HG03097 (cell line): ENCODE data around the gene NANS.
"Not testable (repeated sequence)": the region's sequence is repeated elsewhere in the genome, so short reads cannot be mapped to it uniquely, and the experiment has no call there.

Experiments used
- ATAC-seq: cut with Tn5 transposase; IDR thresholded peaks from one replicate; pipeline ENCODE4 v1.9.1; 2021; ENCODE audit not compliant: unreplicated experiment, low FRiP score

NANS gene

GRCh38 chr9:98074115-98074990, 17.8 kb downstream of the NANS start:
- ATAC-seq, result no peak

DNA sequence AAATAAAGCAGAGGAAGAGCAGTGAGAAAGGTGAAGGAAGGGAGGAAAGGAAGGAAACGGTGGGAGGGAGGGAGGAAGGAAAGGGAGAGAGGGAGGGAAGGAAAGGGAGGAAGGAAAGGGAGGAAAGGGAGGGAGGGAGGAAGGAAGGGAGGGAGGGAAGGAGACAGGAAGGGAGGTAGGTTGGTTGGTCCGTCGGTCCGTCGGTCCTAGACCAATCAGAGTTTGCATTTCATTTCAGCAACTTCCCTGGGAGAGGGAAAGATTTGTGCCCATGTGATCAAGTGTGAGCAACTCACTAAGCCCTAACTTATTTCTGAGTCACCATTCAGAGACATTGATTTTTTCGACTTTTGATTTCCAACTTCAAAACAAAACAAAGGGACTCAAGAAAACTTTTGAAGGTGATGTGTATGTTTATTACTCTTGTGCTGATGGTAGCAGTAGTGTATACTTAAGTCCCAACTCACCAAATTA, 18.8 kb downstream of the NANS start:
- ATAC-seq, result no peak

GRCh38 chr9:98076514-98076890, 20.0 kb downstream of the NANS start:
- not testable (repeated sequence) for ATAC-seq

DNA sequence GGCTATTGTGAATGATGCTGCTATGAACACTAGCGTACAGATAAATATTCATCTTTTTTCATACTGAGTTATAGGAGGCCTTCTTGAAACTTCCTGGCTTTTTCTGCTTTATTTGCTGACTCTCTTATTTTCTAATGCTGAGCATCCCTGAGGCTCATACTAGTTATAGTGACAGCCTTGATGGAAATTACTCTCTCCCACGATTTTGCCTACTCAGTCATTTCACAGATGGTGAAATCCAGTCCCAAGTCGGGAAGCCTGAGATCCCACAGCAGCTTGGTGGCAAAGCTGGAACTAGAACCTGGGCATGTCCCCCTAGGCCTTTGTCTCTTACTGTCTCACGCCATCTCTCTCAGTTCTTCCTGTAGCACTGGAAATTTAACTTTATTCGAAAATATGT, 22.4 kb downstream of the NANS start:
- ATAC-seq, result no peak

- no peak for ATAC-seq
Measured at GRCh38 chr9:98080326-98080725, 23.8 kb downstream of the NANS start.

GRCh38 chr9:98080780-98081179, 24.2 kb downstream of the NANS start:
- no peak for ATAC-seq

DNA sequence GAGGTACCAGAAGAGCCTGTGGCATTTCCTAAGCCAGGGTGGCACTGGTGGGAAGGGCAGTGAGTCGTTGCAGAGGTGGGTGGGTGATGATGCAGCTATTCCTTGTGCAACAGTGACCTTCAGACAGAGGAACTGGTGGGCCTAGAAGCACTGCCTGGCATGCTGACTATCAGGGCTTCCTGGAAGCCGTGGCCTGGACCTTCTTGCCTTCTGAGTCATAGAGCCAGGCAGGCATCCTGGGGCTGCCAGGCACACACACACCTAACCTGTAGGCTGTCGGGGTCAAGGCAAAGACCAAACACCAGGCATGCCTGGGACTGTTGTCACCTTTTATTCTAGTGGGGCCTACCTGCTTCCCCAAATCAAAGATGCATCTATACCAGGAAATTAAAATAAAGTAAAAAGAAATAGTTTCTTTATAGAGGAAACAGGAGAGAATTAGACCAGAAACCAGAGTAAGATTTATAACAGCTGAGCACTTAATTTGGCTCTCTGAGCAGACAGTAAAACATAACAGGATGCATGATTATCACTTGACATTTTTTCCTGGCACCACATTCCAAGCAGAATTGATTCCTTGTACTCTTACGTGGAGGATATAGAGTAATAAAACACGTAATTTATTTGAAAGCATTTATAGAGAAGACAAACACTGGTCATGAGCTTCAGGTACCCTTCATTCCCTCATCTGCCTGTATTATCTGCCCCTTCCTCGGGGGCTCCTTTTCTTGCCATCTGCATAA, 25.1 kb downstream of the NANS start:
- ATAC-seq, result no peak

- ATAC-seq, result no peak
Measured at GRCh38 chr9:98083061-98083501, 26.5 kb downstream of the NANS start.

GRCh38 chr9:98083566-98084183, 27.1 kb downstream of the NANS start:
- ATAC-seq, result no peak

- no peak for ATAC-seq
Measured at GRCh38 chr9:98084396-98084795, 27.9 kb downstream of the NANS start.

DNA sequence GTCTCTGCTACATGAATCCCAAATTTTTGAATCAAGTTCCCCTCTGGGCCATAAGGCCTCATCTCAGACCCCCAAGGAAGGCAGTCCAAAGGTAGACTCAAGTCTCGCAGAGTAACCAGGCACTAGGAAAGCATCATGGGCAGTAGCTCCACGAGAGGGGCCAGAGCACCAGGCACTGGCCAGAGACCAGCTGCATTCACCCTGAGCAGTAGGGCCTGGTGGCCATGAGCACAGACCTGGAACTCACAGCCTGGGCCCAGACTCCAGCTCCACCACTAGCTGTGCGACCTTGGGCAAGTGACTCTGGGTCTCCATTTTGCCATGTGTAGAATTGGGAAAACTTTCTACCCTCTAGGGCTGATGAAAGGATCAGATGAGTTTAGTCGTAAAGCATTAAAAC, 28.5 kb downstream of the NANS start:
- no peak for ATAC-seq

GRCh38 chr9:98085944-98086343, 29.4 kb downstream of the NANS start:
- ATAC-seq, result no peak

GRCh38 chr9:98086461-98086860, 29.9 kb downstream of the NANS start:
- ATAC-seq, result no peak

GRCh38 chr9:98087420-98088354, 31.2 kb downstream of the NANS start:
- no peak for ATAC-seq

GRCh38 chr9:98090674-98091073, 34.1 kb downstream of the NANS start:
- not testable (repeated sequence) for ATAC-seq

DNA sequence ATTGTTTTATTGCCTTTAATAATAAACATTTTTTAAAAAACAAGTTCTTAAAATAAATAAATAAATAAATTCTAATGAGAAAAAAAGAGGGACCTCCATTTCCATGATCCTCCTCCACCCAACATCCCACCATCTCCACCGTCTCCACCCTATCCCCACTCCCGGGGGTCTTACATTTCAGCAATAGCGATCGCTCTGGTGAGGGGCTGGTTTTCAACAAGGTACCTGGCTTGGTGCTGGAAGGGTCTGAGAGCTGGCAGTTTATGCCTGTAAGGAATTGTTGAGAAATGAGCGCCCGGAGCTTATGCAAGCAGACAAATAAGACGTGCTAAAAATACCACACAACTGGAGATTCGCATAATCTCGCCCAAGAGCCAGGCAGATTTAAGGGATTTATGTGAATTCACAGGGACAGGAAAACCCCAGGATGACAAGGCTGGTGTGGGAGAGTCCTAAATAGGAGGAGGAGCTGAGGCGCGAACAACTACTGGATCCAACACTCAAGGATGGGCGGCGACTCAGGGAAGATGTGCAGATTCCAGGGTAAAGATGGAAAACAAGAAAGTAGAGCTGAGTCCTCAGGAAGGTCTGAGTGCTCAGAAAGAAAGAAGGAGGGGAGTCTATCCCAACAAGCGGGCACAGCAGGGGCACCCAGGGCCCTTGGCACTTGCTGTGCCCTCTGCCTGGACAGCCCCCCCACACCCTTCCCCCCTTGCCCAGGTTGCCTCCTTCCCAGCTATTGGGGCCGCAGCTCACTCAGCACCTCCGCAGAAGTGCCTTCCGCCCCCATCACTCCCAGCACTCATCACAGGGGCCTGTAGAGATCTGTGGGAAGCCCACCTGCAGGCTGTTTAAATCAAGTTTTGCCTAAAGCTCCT, 35.4 kb downstream of the NANS start:
- no peak for ATAC-seq

- ATAC-seq, result no peak
Measured at GRCh38 chr9:98092613-98092931, 36.0 kb downstream of the NANS start.

GRCh38 chr9:98094316-98094715, 37.8 kb downstream of the NANS start:
- ATAC-seq, result no peak

- ATAC-seq, result no peak
Measured at GRCh38 chr9:98094851-98095250, 38.3 kb downstream of the NANS start.
